Smooth muscle cell (in vitro differentiated cells): ENCODE measurements around the gene PLEKHA7. TPM values are rescaled to one million over a fixed set of nuclear protein-coding genes. Genes with fewer than 3 reads are reported as not detected.

Experiments used
- DNase-seq: peaks from one replicate; lab custom pipeline; 2025; ENCODE audit not compliant: unreplicated experiment; lab: John Stamatoyannopoulos, UW
- H2AFZ ChIP-seq: fragments of 200-600 bp; sonication (generic); 2 replicates; pipeline ENCODE4 v1.6.0; 2016; ENCODE audit warnings: antibody characterized with exemption, low read depth, mild to moderate bottlenecking
- H3F3A ChIP-seq: fragments of 200-600 bp; sonication (generic); 2 replicates; pipeline ENCODE4 v1.6.0; 2017; ENCODE audit warnings: antibody characterized with exemption, low read depth
- H3K27ac ChIP-seq: fragments of 200-600 bp; sonication (generic); 2 replicates; pipeline ENCODE4 v1.5.1; 2016; ENCODE audit warnings: low read depth, mild to moderate bottlenecking
- H3K27me3 ChIP-seq: fragments of 200-600 bp; sonication (generic); 2 replicates; pipeline ENCODE4 v1.6.1; 2016; ENCODE audit warnings: low read depth, mild to moderate bottlenecking
- H3K36me3 ChIP-seq: fragments of 200-600 bp; sonication (generic); 2 replicates; pipeline ENCODE4 v1.5.1; 2016; ENCODE audit warnings: low read depth
- H3K4me1 ChIP-seq: fragments of 200-600 bp; sonication (generic); 2 replicates; pipeline ENCODE4 v1.5.1; 2016; ENCODE audit warnings: low read depth
- H3K4me2 ChIP-seq: fragments of 200-600 bp; sonication (generic); 2 replicates; pipeline ENCODE4 v1.6.0; 2016; ENCODE audit warnings: mild to moderate bottlenecking
- H3K4me3 ChIP-seq: fragments of 200-600 bp; sonication (generic); 2 replicates; pipeline ENCODE4 v1.5.1; 2016; ENCODE audit warnings: mild to moderate bottlenecking
- H3K79me2 ChIP-seq: fragments of 200-600 bp; sonication (generic); 2 replicates; pipeline ENCODE4 v1.6.0; 2016; ENCODE audit warnings: low read depth, mild to moderate bottlenecking
- H3K9ac ChIP-seq: fragments of 200-600 bp; sonication (generic); 2 replicates; pipeline ENCODE4 v1.6.0; 2016; ENCODE audit warnings: low read depth
- H3K9me3 ChIP-seq: fragments of 200-600 bp; sonication (generic); replicated peaks from 2 replicates; pipeline ENCODE4 v1.5.1; 2016; ENCODE audit warnings: low read depth
- H4K20me1 ChIP-seq: fragments of 200-600 bp; sonication (generic); 2 replicates; pipeline ENCODE4 v1.6.0; 2016; ENCODE audit warnings: low read depth
- CTCF ChIP-seq: fragments of 200-600 bp; sonication (generic); IDR thresholded peaks from 2 replicates; pipeline ENCODE4 v1.5.1; 2017; ENCODE audit warnings: borderline replicate concordance, mild to moderate bottlenecking, antibody characterized with exemption; ENCODE audit not compliant: insufficient read depth, poor library complexity, severe bottlenecking
- WGBS: methylation state at CpG from one replicate; pipeline ENCODE4 v1.1.7; 2016; ENCODE audit warnings: low lambda C conversion rate; 5-methylcytosine and 5-hydroxymethylcytosine counted together
- polyA plus RNA-seq: library from polyadenylated mRNA; unstranded; fragments of >200 nt; fragmentation: Nextera tagmentation; extraction: Ambion mirVana; gene quantifications from 2 replicates; pipeline ENCODE4 v1.2.1, GENCODE V29; 2016
- total RNA-seq: library from RNA; depleted of rRNA; stranded (reverse); fragments of >200 nt; gene quantifications from 2 replicates; pipeline ENCODE4 v1.2.3, GENCODE V29; 2014

The PLEKHA7 gene
- total and polyA plus RNA-seq, 2 experiments from 2014 or later = 0.19 to 22.2 TPM

GRCh38 chr11:16738193-16738946 lies 275.8 kb downstream of the PLEKHA7 start, which contains the start of gene C11orf58:
C11orf58 (plus strand) TSS chr11:16738647; CDS start chr11:16738779, 132 bp downstream.
- DNase-seq = peak; percentile 76
- H3K4me1 ChIP-seq = peaks cover 26% of the 10 kb centered on the region
- H3K36me3 ChIP-seq = no peaks in the 10 kb centered on the region
- H3K4me3 ChIP-seq = peak within 1 kb of the TSS; percentile 63
- peaks cover 39% of the 10 kb centered on the region for H4K20me1 ChIP-seq
- peak within 1 kb of the TSS; percentile 98 for H3K4me2 ChIP-seq
- peaks cover 49% of the 10 kb centered on the region for H3K79me2 ChIP-seq
- TF ChIP-seq CTCF = no peak
- peak within 1 kb of the TSS; percentile 88 for H3K27ac ChIP-seq
- WGBS = 3% methylated on average over 47 of the region's 47 CpGs
- no peaks in the 10 kb centered on the region for H3K27me3 ChIP-seq
- peak within 1 kb of the TSS; percentile 95 for H2AFZ ChIP-seq
- no peaks in the 10 kb centered on the region for H3F3A ChIP-seq
- H3K9ac ChIP-seq = peak within 1 kb of the TSS; percentile 99
- no peaks in the 10 kb centered on the region for H3K9me3 ChIP-seq

DNA sequence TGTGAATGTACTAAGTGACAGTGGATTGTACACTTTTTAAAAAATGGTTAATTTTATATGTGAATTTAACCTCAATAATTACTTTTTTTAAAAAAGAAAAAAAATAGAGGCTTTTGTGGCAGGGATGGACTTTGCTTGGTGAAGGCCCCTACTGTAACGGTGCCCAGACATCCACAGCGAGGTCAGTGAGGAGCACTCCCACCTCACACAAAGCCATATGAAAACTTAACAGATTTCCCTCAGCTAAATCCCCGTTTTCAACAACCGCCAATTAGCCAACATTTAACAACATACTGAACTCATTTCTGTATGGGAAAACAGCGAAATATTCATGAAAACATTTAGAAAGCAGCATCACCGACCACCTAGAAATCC lies 276.4 kb downstream of the PLEKHA7 start:
- Histone ChIP-seq H3K4me2 (peak overlapping the region; percentile 98), H3F3A (no peaks in the 10 kb centered on the region), H4K20me1 (peaks cover 33% of the 10 kb centered on the region), H3K79me2 (peaks cover 43% of the 10 kb centered on the region), H3K36me3 (no peaks in the 10 kb centered on the region), H3K27me3 (no peaks in the 10 kb centered on the region), H3K9me3 (no peaks in the 10 kb centered on the region), H3K9ac (peak overlapping the region; percentile 99), H3K27ac (peak overlapping the region; percentile 88), H3K4me1 (peaks cover 22% of the 10 kb centered on the region), H2AFZ (peak overlapping the region; percentile 95), H3K4me3 (peak overlapping the region; percentile 63)
- no peak for DNase-seq
- WGBS = 3% methylated on average over 6 of the region's 6 CpGs
- no peak for TF ChIP-seq CTCF

Other genes starting within 250 kb of the PLEKHA7 start
- 1,210 and 1,408 TPM in 2 replicates for gene RPS13, start 63.3 kb upstream of the PLEKHA7 start, total RNA-seq
- 750 and 769 TPM in 2 replicates for gene RPS13, start 63.3 kb upstream of the PLEKHA7 start, polyA plus RNA-seq
- 50.6 and 58.8 TPM in 2 replicates for gene PIK3C2A, start 193.6 kb upstream of the PLEKHA7 start, total RNA-seq
- 10.0 and 13.6 TPM in 2 replicates for gene PIK3C2A, start 193.6 kb upstream of the PLEKHA7 start, polyA plus RNA-seq